ENCODE data around the gene STRN.
"Not testable (repeated sequence)": the region's sequence is repeated elsewhere in the genome, so short reads cannot be mapped to it uniquely, and the experiment has no call there.

Gene STRN

DNA sequence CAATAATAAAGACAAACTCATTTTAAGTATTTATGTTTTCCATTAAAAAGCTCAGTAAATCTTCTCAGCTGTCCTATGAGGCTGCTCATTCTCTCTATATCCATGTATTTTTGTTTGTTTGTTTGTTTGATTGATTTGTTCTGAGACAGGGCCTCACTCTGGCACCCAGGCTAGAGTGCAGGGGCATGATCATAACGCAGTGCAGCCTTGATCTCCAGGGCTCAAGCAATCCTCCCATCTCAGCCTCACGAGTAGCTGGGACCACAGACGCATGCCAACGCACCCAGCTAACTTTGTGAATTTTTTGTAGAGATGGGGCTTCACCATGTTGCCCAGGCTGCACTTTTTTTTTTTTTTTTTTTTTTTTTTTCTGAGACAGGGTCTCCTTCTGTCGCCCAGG, 5.6 kb downstream of the STRN start:
- DNase-seq: no peak

DNA sequence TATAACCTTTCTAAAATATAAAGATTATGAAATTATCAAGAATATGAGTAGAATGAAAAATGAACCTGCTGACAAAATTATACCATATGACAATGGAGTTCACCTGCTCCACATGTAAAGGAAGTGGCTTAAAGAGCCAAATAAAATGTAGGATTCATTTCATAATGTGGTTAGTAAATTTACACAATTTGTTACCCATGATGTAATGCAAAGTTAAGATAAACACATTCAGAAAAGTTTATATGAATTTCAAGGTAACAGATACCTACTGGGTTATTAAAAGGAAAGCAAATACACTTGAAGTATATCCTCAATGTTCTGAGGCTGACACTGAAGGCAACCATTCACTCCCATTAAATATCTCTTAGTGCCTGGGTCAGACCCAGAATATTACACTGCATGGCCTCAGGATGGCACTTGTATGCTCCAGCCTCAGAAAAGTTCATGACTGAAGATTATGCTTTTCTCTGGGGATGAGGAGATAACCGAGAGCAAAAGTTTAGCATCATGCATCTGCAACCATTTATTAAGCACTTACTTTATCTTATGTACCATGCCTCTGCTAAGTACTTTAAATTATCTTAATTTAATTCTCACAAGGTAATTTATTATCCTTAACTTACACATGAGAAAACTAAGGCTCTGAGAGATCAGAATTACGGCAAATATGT, 6.2 kb downstream of the STRN start:
- no peak for DNase-seq

DNA sequence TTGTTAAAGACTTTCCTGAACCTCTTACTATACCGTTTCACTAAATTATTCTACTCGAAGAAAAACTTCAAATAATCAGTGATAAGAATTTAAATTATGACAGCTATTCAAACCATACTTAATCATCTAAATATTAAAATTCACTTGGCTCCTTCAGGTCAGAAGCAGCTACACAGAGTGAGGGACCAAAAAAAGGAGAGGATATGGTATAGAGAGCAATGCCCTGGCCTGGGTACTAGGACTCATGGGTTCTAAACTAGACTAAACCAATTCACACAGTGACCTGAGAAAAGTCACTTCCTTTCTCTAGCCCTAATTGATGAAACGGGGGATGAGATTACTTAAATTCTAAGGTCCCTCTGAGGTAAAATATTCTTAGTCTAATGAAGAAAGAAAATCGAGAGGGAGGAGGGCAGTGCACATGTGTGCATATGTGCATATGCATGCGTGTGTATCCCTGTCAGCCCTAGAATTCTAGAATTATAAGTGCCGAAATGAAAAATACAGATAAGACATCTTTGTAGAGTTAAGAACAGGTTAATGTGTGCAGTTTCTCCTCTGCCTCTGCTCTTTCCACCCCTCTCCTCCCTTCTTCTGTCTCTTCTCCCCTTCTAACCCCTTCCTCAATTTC, 11.2 kb downstream of the STRN start:
- DNase-seq: no peak

DNA sequence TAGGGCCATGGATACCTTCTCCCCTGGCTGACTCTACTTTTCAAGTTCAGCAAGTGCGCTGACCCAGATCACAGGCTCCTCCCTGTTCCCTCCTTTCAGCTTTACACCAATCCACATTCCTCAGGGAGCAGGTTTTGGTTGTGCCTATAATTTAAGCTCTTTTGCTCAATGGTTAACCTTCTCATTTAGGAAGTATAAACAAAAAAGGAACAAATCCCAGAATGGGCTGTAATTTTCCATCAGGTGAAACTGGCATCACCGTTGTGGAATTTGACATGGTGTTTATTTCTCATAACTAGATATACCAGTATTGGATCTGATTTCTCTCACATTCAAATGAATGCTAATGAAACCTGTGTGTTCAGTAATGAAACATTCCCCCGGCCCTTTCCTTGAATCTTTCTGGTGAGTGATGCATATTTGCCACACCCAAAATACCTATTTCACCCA, 13.6 kb downstream of the STRN start:
- DNase-seq: no peak

DNA sequence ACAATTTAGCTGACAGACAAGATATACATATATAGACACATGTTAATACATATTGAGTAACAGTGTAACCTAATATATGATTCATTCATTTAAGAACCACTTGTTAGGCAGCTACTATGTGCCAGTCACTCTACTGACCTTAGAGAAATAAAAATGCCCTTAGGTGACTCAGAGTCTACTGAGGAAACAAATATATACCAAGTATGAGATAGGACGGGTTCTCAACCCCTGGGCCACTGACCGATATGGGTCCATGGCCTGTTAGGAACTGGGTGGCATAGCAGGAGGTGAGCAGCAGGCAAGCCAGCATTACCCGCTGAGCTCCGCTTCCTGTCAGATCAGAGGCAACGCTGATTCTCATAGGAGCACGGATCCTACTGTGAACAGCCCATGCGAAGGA, 14.8 kb downstream of the STRN start:
- DNase-seq: peak; percentile 2 to 7

DNA sequence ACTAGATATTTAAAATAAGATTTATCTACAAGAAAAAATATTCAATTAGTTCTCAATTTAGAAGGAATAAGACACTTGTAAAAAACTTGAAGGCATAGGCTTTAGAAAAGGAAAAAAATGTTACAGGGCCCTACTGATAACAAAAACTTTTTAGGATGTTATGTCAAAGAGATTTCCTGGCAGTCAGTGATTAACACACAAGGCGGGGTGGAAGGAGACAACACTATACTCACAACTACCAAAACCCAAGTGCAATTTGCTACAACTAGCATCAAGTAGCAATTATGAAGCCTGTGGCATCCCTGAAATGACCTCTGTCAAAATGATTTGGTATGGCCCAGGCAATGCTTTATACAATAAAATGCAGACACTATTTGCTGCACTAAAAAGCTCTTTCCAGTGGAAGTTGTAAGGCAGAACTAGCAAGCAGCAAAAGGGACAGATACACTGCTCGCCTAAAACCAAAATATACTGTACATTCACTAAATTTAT, 15.3 kb downstream of the STRN start:
- DNase-seq: no peak

DNA sequence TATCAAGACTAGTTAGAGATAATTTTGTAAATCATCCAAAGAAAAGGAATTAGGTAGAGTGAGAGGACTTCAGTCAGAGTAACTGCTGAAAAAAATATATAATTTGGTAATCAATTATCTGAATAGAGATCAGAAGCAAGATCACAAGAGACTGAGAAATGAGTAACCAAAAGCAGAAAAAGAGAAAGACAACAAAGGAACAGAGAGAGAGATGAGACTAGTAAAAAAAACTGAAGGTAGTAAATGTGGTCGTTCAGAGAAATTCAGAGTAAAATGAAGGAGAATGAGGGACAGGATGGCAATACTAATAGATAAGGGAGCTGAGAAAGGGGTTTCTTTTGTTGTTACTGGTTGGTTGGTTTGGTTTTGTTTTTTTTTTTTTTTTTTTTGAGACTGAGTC, 16.5 kb downstream of the STRN start:
- no peak for DNase-seq

DNA sequence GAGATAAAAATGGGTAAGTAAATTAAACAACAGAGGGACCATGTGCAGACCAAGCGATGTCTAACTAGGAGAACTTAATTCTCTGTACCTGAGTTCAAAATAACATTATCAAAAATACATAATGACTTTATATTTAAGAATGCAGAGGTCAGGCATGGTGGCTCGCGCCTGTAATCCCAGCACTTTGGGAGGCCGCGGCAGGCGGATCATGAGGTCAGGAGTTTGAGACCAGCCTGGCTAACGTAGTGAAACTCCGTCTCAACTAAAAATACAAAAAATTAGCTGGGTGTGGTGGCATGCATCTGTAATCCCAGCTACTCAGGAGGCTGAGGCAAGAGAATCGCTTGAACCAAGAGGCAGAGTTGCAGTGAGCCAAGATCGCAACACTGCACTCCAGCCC, 21.1 kb downstream of the STRN start:
- DNase-seq: not testable (repeated sequence)

DNA sequence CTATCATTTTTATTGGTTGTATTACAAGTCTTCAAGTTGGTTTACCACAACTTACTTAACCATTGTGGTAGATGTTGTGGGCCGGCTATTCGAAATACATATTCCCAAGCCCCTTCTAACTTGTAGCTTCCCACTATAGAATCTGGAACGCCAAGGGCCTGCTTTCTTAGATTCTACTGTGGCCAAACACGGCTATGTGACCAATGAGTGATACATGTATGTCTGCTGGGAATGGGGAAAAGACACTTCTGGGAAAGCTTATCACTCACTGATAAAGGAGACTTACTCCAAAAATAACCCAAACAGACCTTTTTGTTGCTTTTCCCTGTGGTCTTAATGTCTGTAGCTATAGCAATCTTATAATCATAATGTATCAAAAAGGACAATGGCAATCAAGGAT, 24.5 kb downstream of the STRN start:
- DNase-seq: no peak

DNA sequence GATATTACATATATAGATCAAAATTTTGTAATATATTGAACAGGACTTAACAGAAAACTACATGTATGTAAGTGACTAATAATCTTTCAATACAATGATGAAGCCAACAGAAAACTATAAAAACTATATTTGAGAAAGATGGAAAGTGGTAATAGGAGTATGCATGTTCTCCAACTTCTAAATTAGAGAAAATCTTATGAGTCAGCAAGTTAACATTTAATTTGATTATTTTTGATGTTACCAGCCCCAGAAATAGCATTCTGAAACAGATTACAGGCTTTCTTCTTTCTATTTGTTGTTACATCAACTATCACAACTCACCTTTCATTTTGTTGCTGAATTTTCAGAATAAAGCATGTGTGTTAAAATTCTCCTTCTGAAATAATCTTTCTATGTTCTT, 29.8 kb downstream of the STRN start:
- DNase-seq: not testable (repeated sequence)

DNA sequence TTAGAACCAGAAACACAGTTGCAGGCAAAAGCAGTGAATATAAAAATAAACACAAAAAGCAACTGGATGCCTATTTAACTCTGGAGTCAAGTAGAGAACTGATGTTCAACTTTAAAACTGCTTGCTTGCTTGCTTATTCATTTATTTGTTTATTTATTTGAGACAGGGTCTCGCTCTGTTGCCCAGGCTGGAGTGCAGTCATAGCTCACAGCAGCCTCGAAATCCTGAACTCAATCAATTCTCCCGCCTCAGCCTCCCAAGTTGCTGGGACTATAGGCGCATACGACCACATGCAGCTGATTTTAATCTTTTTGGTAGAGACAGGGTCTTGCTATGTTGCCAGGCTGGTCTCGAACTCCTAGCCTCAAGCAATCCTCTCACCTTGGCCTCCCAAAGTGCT, 34.6 kb downstream of the STRN start:
- DNase-seq: not testable (repeated sequence)

DNA sequence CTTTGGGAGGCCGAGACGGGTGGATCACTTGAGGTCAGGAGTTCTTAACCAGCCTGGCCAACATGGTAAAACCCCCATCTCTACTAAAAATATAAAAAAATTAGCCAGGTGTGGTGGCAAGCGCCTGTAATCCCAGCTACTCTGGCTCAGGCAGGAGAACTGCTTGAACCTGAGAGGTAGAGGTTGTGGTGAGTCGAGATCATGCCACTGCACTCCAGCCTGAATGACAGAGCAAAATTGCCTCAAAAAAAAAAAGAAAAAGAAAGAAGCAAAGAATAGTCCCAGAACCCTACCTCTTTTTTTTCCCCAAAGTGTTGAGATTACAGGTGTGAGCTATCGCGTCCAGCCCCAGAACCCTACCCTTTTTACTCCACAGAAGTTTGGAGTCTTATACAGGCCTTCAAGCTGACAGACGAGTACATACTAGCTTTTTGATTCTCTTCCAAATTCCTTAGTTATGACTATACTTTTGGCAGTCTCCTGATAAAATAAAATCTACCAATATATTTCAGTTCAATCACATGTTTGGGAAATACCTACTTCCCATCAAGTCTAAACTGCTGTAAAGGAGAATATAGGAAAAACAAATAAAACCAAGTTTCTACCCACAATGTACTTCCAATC, 35.4 kb downstream of the STRN start:
- DNase-seq: not testable (repeated sequence)

DNA sequence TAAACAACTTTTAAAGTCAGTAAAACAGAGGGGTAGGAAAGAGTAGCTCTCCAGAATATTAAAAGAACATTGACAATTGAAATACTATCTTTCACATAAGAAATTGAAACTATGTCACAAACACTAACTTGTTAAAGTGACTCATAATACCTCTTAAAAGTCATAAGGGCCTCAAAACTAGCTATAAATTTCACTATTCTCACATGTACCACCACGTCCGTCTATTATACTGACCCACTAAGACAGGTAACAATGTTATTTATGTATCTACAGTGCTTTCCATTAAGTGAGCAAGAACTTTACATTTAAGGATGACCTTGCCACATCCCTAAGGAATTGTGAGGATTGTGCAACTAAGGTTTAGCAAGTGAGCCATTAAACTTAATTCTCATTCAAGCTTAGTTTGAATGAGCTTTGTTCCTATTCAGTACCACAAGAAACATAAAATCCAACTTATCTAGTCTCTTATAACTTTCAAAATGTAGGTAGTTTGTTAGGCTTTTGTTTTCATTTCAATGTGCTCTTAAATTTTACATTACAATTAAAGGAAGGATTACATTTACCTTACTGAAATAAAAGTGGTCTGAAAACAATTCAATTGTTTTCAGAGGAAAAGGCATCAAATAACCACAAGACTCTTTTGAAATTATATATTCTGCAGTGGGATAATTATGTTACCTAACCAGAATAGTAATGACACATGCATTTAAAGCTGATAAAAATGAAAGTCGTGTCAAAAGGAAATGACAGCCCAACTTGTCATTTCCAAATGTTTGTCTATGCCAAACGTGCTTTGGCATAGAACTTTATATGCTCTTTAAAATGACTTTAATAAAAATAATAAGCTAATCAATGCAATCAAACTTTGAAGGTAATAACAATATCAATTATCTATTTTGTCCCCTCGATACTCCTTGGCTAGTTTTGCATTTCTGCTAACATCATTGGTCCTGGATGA, 39.9 kb downstream of the STRN start:
- not testable (repeated sequence) for DNase-seq

DNA sequence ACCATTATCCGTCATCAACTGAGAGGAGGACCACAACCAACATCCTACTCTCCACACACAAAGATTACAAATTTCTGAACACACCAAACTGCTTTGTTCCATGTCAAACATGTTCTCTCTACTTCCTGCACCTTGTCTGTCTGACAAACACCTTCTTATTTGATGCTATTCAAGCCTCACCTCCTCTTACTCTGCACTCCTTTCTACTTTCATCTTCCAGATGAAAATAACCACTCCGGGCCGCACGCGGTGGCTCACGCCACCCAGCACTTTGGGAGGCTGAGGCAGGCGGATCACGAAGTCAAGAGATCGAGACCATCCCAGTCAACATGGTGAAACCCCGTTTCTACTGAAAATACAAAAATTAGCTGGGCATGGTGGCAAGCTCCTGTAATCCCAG, 43.7 kb downstream of the STRN start:
- DNase-seq: not testable (repeated sequence)

DNA sequence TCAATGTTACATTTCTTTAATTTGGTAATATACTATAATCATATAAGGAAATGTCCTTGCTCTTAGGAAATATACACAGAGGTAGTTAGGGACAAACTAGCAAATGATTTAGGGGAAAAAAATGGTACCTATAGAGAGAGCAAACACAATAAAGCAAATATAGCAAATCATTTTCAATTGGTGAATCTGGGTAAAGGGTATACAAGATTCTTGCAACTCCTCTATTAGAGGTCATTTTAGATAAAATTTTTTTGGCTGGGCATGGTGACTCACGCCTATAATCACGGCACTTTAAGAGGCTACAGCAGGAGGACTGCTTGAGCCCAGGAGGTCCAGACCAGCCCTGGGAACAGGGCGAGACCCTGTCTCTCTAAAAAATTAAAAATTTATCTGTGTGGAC, 44.4 kb downstream of the STRN start:
- DNase-seq: no peak

DNA sequence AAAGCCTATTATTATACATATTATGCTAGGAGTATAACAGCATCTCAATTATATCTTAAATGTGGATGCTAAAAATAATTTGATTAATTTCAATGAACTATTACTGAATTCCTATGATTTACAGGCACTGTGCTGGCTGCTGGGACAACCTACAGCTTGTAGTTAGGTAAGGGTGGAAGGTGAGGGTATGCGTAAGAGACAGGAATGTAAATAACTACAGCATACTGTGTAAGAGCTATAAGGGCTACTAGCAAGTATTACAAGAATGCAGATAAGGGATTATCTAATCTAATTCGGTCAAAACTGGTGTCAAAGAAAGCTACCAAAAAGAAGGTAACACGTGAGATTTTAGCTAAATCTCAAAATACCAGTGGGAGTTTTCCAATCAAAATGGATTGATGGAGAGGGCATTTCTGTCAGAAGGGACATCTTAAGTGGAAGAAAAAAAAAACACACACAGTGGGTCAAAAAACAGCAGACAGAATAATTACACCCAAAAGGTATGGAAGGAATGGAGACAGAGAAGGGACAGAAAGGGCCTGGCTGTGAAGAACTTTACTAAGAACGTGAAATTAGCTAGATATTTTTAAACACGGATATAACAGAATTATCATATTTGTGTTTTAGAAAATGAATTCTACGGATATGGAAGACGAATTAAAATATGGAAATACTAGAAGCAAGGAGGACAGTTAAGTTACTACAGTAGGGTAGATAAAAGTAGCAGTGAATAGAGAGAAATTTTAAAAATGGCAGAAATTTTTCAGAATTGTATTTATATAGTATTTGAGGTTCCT, 47.1 kb downstream of the STRN start:
- no peak for DNase-seq

DNA sequence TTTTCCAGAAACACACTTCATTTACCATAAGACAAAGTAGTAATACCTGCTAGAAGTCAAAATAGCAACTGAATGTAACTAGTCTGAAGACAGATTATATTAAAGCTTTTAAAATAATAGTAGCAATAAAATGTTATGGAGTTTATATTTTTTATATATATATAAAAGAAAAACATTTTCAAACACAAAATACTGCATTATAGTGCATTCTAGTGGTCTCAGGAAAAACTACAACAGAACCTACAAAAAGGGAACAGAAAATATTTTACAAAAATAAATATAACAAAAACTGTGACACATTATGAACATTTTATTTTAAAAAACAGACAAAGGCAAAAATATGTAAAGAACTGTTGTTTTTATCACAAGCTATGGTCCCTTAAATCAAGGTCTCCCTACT, 48.0 kb downstream of the STRN start:
- no peak for DNase-seq

DNA sequence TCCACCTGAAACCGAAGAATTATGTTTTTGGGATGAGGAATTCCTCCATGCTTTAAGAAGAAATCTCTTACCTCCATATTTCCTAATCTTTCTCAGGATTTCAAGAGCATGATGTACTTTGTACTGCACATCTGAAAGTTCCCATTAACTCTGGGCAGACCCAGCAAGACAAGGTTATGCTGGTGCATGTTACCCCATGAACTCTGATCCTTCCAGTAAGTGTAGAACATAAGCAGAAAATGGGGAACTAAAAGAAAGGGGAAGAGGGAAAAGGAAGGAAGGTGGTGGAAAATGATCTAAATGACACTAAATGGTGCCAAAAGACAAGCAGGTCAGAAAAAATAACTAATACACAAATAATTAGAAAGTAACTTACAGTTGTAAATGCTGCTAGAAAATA, 50.7 kb downstream of the STRN start:
- DNase-seq: peak; percentile 37 to 44

DNA sequence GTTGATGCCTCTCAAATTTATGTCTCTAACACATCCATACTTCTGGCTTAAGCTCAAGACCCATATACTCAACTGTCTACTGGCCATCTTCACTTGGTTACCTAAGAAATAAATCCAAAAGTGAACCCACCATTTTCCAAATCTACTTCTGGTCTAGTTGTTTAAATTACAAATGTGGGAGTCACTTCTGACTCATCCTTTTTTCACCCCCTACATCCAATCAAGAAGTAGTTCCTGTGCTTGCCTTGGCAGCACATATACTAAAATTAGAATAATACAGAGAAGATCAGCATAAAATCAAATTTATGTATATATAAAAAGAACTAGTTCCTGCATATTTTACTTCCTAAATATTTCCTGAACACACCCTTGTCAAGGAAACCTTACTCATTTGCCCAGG, 53.6 kb downstream of the STRN start:
- no peak for DNase-seq

DNA sequence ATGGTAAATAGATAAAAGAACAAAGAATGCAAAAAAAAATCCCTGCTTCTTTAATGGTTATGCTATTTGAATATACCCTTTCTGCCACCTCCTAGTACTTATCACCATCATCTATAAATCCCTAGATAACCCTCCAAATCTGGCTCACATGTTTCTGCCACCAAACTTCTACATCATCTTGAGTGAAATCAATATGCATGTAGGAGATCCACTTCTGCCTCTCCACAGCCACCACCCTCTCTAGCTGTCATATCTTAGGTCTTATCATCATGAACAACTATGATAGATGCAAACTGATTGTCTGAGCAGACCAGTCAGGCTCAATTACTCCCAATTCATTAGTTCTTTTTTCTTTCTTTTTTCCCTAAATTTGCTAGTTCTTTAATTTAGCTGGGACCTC, 55.3 kb downstream of the STRN start:
- DNase-seq: no peak

DNA sequence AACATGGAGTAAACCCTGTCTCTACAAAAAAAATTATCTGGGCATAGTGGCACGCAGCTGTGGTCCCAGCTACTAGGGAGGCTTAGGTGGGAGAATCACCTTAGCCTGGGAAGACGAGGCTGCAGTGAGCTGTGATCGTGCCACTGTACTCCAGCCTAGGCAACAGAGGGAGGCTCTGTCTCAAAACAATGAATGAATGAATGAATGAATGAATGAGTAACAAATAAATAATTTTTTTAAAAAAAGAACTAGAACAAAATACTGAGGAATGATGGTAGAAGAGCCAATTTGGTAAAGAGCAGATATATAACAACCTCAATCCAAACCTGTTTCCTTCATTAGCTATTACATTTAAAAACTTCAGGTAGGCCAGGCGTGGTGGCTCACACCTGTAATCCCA, 60.1 kb downstream of the STRN start:
- no peak for DNase-seq

DNA sequence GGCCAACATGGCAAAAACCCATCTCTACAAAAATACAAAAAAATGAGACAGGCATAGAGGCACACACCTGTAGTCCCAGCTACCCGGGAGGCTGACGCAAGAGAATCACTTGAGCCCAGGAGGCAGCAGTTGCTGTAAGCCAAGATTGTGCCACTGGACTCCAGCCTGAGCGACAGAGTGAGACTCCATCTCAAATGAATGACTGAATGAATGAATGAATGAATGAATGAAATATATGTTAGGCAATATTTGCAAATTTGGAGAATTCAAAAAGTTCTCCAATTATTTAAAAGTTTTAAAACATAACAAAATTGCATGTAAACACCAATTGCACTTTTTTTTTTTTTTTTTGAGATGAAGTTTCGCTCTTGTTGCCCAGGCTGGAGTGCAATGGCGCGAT, 61.7 kb downstream of the STRN start:
- no peak for DNase-seq

Measured in inflammatory macrophage treated with lipopolysaccharide for 1 hour (primary cell).